Thymus (tissue), 11 donors: ENCODE results near the gene CEP57L1. TPM values are rescaled to one million over a fixed set of nuclear protein-coding genes. Genes with fewer than 3 reads are reported as not detected.
"Not testable (repeated sequence)": the region's sequence is repeated elsewhere in the genome, so short reads cannot be mapped to it uniquely, and the experiment has no call there.

Experiments used
- DNase-seq, 9 donors: peaks; one replicate each; pipeline ENCODE4 v3.0.0-alpha.2; 2013; ENCODE audit warnings: low spot score in 9 of 9, low read depth in 6 of 9, missing footprints in 1 of 9
- H3K27ac ChIP-seq, 2 donors: one replicate each; pipeline ENCODE4 v1.5.1; 2013; ENCODE audit warnings: control low read depth in 1 of 2, low read depth in 1 of 2, low read length in 1 of 2, mild to moderate bottlenecking in 1 of 2, moderate library complexity in 1 of 2
- H3K27me3 ChIP-seq, 2 donors: one replicate each; pipeline ENCODE4 v1.5.1; 2013; ENCODE audit warnings: low read length in 1 of 2; ENCODE audit not compliant: control insufficient read depth in 2 of 2, insufficient read depth in 1 of 2
- H3K36me3 ChIP-seq, 2 donors: one replicate each; pipeline ENCODE4 v1.5.1; 2013; ENCODE audit warnings: low read length in 1 of 2, mild to moderate bottlenecking in 1 of 2, moderate library complexity in 1 of 2; ENCODE audit not compliant: control insufficient read depth in 2 of 2, insufficient read depth in 2 of 2
- H3K4me1 ChIP-seq, 2 donors: one replicate each; pipeline ENCODE4 v1.5.1; 2013; ENCODE audit warnings: low read length in 2 of 2; ENCODE audit not compliant: control insufficient read depth in 2 of 2, insufficient read depth in 2 of 2
- H3K4me3 ChIP-seq, 2 donors: one replicate each; pipeline ENCODE4 v1.5.1; 2013; ENCODE audit warnings: low read length in 2 of 2, control low read depth in 1 of 2, mild to moderate bottlenecking in 1 of 2
- H3K9me3 ChIP-seq, 2 donors: one replicate each; pipeline ENCODE4 v1.5.1; 2013; ENCODE audit warnings: low read length in 1 of 2, mild to moderate bottlenecking in 1 of 2; ENCODE audit not compliant: control insufficient read depth in 2 of 2, insufficient read depth in 1 of 2
- WGBS: extraction: QIAGEN DNeasy Blood & Tissue Kit; methylation state at CpG from one replicate; pipeline ENCODE4 v1.1.7; 2013; 5-methylcytosine and 5-hydroxymethylcytosine counted together
- polyA plus RNA-seq: library from polyadenylated mRNA; stranded (reverse); fragments of 200-250 nt; gene quantifications from one replicate; pipeline ENCODE4 v1.2.3, GENCODE V29; 2013
- total RNA-seq: library from RNA; stranded (reverse); fragments of 120-200 nt; gene quantifications from one replicate; pipeline ENCODE4 v1.2.4, GENCODE V29; 2013
- donor health status: healthy.

Gene CEP57L1
- total and polyA plus RNA-seq, 2 donors: 9.9 to 22.2 TPM

DNA sequence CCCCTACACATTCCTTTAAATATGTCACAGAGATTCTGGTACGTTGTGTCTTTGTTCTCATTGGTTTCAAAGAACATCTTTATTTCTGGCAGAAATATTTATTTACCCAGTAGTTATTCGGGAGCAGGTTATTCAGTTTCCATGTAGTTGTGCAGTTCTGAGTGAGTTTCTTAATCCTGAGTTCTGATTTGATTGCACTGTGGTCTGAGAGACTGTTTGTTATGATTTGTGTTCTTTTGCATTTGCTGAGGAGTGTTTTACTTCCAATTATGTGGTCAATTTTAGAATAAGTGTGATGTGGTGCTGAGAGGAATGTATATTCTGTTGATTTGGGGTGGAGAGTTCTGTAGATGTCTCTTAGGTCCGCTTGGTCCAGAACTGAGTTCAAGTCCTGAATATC is 17.4 kb downstream of the CEP57L1 start:
- not testable (repeated sequence) for H3K4me3 ChIP-seq, H3K9me3 ChIP-seq, DNase-seq, H3K4me1 ChIP-seq, H3K27ac ChIP-seq, H3K27me3 ChIP-seq, H3K36me3 ChIP-seq
- WGBS: 97% methylated on average over 3 of the region's 3 CpGs

DNA sequence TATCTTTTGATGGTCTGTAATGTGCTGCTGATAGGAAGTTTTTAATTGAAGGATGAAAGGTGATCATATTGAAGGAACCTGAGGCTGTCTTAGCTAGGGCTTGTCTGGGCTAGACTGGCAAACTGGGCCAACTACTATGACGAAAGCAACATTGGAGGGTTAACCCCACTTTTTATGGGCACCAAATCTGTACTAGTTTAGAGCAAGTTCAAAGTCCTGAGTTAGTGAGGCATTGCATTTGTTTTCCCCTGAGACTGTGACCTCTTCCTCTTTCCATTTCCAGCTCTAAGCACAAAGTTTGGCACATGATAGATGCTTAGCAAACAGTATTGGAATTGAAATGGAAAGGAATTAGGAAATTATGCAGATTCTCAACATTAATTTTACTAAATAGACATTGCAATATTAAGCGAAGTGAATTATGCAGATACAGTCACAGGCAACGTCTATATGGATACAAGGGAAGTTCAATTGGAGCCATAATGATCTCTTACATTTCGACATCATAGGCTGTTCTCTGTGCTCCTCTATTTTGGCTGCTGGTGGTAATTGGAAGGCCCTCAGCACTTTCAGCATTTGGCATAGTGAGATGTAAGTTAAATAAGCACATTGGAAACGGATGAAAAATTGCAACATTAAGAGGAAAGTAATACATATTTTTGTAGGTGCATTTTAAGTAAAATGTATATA is 22.2 kb downstream of the CEP57L1 start:
- no peak for DNase-seq
- WGBS: 94% methylated on average over 5 of the region's 5 CpGs
- Histone ChIP-seq H3K36me3 (no peaks in the 10 kb centered on the region), H3K27me3 (no peaks in the 10 kb centered on the region), H3K9me3 (no peaks in the 10 kb centered on the region), H3K4me3 (no peak overlapping the region), H3K27ac (no peak overlapping the region), H3K4me1 (no peaks in the 10 kb centered on the region)

DNA sequence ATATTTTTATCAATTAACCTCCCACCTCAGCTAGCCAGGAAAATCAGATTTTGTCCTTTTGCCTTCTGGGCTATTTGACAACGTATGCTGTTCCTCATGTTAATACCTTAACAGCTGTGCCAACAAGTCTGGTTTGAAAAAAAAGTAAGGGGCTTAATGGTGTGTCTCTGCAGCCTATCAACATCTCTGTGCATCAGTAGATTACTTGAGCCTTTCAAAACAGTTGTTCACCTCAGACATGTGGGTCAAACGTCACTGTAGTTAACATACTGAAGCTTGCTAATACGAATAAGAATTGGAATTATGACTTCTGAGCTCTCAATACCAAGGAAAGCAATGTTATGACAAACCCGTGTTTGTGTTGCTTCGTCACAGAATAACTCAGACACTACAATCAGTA is 23.0 kb downstream of the CEP57L1 start:
- Histone ChIP-seq H3K9me3 (no peaks in the 10 kb centered on the region), H3K4me3 (no peak overlapping the region), H3K4me1 (no peaks in the 10 kb centered on the region), H3K36me3 (no peaks in the 10 kb centered on the region), H3K27ac (no peak overlapping the region), H3K27me3 (no peaks in the 10 kb centered on the region)
- 97% methylated on average over 5 of the region's 5 CpGs for WGBS
- DNase-seq: no peak

DNA sequence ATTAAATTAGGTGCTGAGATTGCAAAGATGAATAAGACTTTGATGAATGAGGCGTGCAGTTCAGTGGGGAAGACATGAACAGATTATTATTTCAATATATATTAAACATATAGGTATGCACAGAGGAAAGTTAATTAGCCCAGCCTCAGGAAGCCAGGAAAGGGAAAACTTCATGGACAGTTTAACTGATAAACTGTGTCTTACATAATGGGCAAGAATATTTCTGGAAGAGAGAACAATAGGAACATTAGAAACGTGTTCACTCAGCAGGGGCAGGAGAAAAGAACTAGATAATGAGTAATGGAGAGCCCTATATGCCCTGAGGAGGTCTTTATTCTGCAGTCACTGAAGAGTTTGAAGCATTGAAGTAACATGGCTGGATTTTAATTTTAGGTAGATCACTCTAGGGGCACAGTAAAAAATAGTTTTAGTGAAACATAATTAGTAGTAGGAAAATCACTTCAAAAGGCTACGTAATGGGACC is 23.6 kb downstream of the CEP57L1 start:
- Histone ChIP-seq H3K27me3 (no peaks in the 10 kb centered on the region), H3K4me3 (no peak overlapping the region), H3K4me1 (no peaks in the 10 kb centered on the region), H3K27ac (no peak overlapping the region), H3K9me3 (no peaks in the 10 kb centered on the region), H3K36me3 (no peaks in the 10 kb centered on the region)
- WGBS: 96% methylated on average over 3 of the region's 3 CpGs
- no peak for DNase-seq

DNA sequence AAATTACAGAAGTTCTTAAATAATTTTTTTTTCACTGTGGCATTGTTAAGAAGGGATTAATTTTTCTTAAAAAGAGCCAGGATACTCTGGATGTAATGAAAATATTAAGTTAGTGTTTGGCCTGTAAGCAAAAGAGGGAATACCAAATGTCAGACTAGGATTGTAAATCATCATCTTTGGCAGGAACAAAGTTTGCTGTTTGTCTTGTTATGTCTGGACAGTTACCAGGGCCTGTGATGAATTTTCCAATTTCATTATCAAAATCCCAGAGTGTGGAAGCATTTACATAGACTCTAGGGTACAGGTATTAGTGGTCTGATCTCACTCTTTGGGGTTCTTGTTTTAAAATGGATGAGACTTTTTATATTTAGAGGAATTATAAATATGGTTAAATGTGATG is 26.1 kb downstream of the CEP57L1 start:
- Histone ChIP-seq H3K27me3 (no peaks in the 10 kb centered on the region), H3K36me3 (no peaks in the 10 kb centered on the region), H3K4me3 (no peak overlapping the region), H3K27ac (no peak overlapping the region), H3K9me3 (no peaks in the 10 kb centered on the region), H3K4me1 (no peaks in the 10 kb centered on the region)
- no peak for DNase-seq

GRCh38 chr6:109124219-109124618 is 28.9 kb downstream of the CEP57L1 start:
- WGBS: 98% methylated on average over 2 of the region's 2 CpGs
- DNase-seq: no peak
- Histone ChIP-seq H3K27me3 (no peaks in the 10 kb centered on the region), H3K27ac (no peak overlapping the region), H3K9me3 (no peaks in the 10 kb centered on the region), H3K4me1 (no peaks in the 10 kb centered on the region), H3K36me3 (no peaks in the 10 kb centered on the region), H3K4me3 (no peak overlapping the region)

- WGBS: 97% methylated on average over 3 of the region's 3 CpGs
Measured at GRCh38 chr6:109125504-109125903, 30.2 kb downstream of the CEP57L1 start.

GRCh38 chr6:109130065-109130464 is 34.8 kb downstream of the CEP57L1 start:
- no peak for DNase-seq
- Histone ChIP-seq H3K27me3 (no peaks in the 10 kb centered on the region), H3K4me1 (no peaks in the 10 kb centered on the region), H3K27ac (no peak overlapping the region), H3K4me3 (no peak overlapping the region), H3K9me3 (no peaks in the 10 kb centered on the region), H3K36me3 (no peaks in the 10 kb centered on the region)
- 97% methylated on average over 3 of the region's 3 CpGs for WGBS

More at GRCh38 chr6:109125504-109125903, 30.2 kb downstream of the CEP57L1 start:
- Histone ChIP-seq H3K4me1 (no peaks in the 10 kb centered on the region), H3K36me3 (no peaks in the 10 kb centered on the region), H3K27ac (no peak overlapping the region), H3K9me3 (no peaks in the 10 kb centered on the region), H3K4me3 (no peak overlapping the region), H3K27me3 (no peaks in the 10 kb centered on the region)
- no peak for DNase-seq

GRCh38 chr6:109135600-109135999 is 40.3 kb downstream of the CEP57L1 start:
- DNase-seq, H3K4me1 ChIP-seq, H3K27ac ChIP-seq, H3K36me3 ChIP-seq, H3K9me3 ChIP-seq, H3K27me3 ChIP-seq, H3K4me3 ChIP-seq: not testable (repeated sequence)
- 98% methylated on average over 1 of the region's 1 CpG for WGBS
